Ovary (tissue), 9 donors: Measurements from ENCODE around the gene GBF1. TPM values are rescaled to one million over a fixed set of nuclear protein-coding genes. Genes with fewer than 3 reads are reported as not detected.

ENCODE experiments used
- DNase-seq, 5 donors: peaks; one replicate each; pipeline ENCODE4 v3.0.0-alpha.2; 2019 to 2020
- H3K27ac ChIP-seq, 2 donors: fragments of 200-600 bp; one replicate each; pipeline versions ENCODE4 v1.5.1 to v1.8.0; 2019 to 2022
- H3K27me3 ChIP-seq: fragments of 200-600 bp; one replicate; pipeline ENCODE4 v1.8.0; 2022
- H3K36me3 ChIP-seq: fragments of 200-600 bp; sonication (generic); one replicate; pipeline ENCODE4 v1.5.1; 2019
- H3K4me1 ChIP-seq: one replicate; pipeline ENCODE4 v1.8.1; 2013; ENCODE audit warnings: mild to moderate bottlenecking, moderate library complexity; ENCODE audit not compliant: insufficient read depth
- H3K4me3 ChIP-seq: fragments of 200-600 bp; sonication (generic); one replicate; pipeline ENCODE4 v1.5.1; 2017
- H3K9me3 ChIP-seq, 2 donors: fragments of 200-600 bp in 1 of 2; sonication (generic) in 1 of 2; one replicate each; pipeline versions ENCODE4 v1.5.1 to v1.8.1; 2013 to 2019; ENCODE audit warnings: mild to moderate bottlenecking in 1 of 2, moderate library complexity in 1 of 2
- EP300 ChIP-seq: sonication (generic); formaldehyde crosslinking; IDR thresholded peaks from one replicate; pipeline ENCODE4 v1.6.1; 2017; ENCODE audit warnings: antibody characterized with exemption
- POLR2A ChIP-seq: fragments of 450-650 bp; IDR thresholded peaks from one replicate; pipeline ENCODE4 v1.6.1; 2017; ENCODE audit warnings: antibody characterized with exemption, mild to moderate bottlenecking, moderate library complexity
- whole genome bisulfite sequencing, 3 donors: extraction: QIAGEN DNeasy Blood & Tissue Kit in 1 of 3; methylation state at CpG; one replicate each; pipeline versions ENCODE4 v1.1.5 to v1.1.7; 2013 to 2017; 5-methylcytosine and 5-hydroxymethylcytosine counted together
- intact Hi-C, 4 donors: fragments of 100-400 bp; cut with DNase I; formaldehyde crosslinking; loops; one replicate each; pipeline versions ENCODE4 v1.11.0 to v1.15.1; 2022 to 2023
- polyA plus RNA-seq, 2 donors: library from polyadenylated mRNA; stranded (reverse); fragments of 200-250 nt in 1 of 2; fragments of 350-450 nt in 1 of 2; fragmentation: Illumina TruSeq in 1 of 2; extraction: RNeasy Lipid Tissue Mini Kit (QIAGEN cat#74804) in 1 of 2; gene quantifications; one replicate each; pipeline ENCODE4 v1.2.3, GENCODE V29; 2013 to 2014
- total RNA-seq, 7 donors: library from RNA; depleted of rRNA in 2 of 7; stranded (reverse); fragments of >200 nt in 2 of 7; fragmentation: NEBNext Ultra II Directional in 3 of 7; extraction: Animal tissue kit (Norgen Biotek cat#: 25700) in 3 of 7; gene quantifications; one replicate each; pipeline versions ENCODE4 v1.1.0 to v1.2.4, GENCODE V29; 2016 to 2023
- TF ChIP-seq, protein P1 (sequence below), 3 donors: fragments of 450-650 bp in 2 of 3; fragments of 200-600 bp in 1 of 3; IDR thresholded peaks; one replicate each; pipeline versions ENCODE4 v1.5.1 to v1.8.0; 2016 to 2022; ENCODE audit warnings: antibody characterized with exemption in 3 of 3, mild to moderate bottlenecking in 1 of 3
- donor health status: DM: no; HTN: no; CAD: no; lungs with moderate emphysema.
- donor health status: DM: no; HTN: no; CAD: no.
- donor health status: Bipolar disorder and iron deficiency.
- donor health status: DM: yes; HTN: yes; CAD: no.
- donor health status: DM: no; HTN: no; CAD: no.
- donor health status: DM: yes; HTN: yes; CAD: no.

The GBF1 gene
- total and polyA plus RNA-seq, 9 donors: 13.2 to 43.2 (median 34.4) TPM

DNA sequence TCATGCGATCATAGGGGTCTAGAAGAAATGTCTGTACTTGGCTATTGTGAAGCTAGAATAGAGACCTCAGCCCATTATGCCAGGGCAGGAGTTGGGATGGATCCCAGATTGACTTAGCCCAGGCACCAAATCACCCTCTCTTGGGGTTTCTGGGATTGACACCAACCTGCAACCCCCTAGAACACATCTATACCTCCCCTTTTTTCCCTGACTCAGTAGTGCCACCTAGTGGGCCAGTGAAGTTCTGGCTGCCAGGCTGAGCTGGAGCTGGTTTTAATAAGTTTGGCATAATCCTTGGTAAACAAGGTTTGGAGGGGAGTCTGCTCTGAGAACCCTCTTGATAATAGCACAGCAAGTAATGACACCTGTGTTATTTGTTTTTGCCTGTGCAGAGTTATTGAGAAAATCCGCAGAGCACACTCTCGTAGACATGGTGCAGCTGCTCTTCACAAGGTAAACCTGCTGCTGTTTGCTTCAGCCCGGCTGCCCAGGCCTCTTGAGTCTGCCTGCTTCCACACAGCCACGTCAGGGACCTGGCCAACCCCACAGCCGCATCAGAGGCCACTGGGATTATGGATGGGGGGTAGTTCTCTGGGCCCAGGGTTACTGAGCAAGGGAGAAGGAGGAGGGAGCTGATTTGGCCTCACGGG lies 106.9 kb downstream of the GBF1 start:
- Histone ChIP-seq H3K27ac (no peak overlapping the region), H3K27me3 (no peaks in the 10 kb centered on the region), H3K4me1 (no peaks in the 10 kb centered on the region), H3K9me3 (no peaks in the 10 kb centered on the region), H3K36me3 (no peaks in the 10 kb centered on the region), H3K4me3 (no peak overlapping the region)
- TF ChIP-seq, protein P1, sequence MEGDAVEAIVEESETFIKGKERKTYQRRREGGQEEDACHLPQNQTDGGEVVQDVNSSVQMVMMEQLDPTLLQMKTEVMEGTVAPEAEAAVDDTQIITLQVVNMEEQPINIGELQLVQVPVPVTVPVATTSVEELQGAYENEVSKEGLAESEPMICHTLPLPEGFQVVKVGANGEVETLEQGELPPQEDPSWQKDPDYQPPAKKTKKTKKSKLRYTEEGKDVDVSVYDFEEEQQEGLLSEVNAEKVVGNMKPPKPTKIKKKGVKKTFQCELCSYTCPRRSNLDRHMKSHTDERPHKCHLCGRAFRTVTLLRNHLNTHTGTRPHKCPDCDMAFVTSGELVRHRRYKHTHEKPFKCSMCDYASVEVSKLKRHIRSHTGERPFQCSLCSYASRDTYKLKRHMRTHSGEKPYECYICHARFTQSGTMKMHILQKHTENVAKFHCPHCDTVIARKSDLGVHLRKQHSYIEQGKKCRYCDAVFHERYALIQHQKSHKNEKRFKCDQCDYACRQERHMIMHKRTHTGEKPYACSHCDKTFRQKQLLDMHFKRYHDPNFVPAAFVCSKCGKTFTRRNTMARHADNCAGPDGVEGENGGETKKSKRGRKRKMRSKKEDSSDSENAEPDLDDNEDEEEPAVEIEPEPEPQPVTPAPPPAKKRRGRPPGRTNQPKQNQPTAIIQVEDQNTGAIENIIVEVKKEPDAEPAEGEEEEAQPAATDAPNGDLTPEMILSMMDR (IDR thresholded peaks at IDR 0.05): peak; percentile 63 to 67 (median 63)
- TF ChIP-seq EP300: no peak
- TF ChIP-seq POLR2A: no peak
- intact Hi-C loops: loop anchor here (2.0 to 5.0 kb wide), 2 partner anchors 120 to 123 kb away; no protein-coding TSS in a partner anchor
- WGBS, 3 donors: 73 to 79% (median 74%) methylated on average over 7 of the region's 7 CpGs
- peak; percentile 42 to 64 (median 52) for DNase-seq

DNA sequence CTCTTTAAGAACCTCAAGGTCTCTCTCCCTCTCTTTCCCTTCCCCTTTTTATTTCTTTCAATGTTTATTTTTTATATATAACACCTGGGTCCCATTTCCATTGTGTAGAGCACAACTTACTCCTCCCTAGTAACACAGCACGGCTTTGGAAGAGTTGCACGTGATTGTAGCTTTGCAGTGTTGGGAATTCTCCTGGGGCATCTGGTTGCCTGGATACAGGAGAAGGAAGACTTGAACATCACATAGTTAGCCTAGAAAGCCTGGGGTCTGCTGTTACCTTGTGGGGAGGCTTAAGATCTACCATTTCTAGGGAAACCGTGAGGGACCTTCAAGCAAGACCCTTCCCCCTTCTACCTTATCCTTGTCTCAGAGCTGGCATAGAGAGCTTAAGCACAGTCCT lies 109.1 kb downstream of the GBF1 start:
- Histone ChIP-seq H3K27me3 (no peaks in the 10 kb centered on the region), H3K4me3 (no peak overlapping the region), H3K27ac (no peak overlapping the region), H3K9me3 (no peaks in the 10 kb centered on the region), H3K4me1 (no peaks in the 10 kb centered on the region), H3K36me3 (no peaks in the 10 kb centered on the region)
- WGBS, 3 donors: 82 to 94% (median 90%) methylated on average over 3 of the region's 3 CpGs
- DNase-seq: no peak
- TF ChIP-seq, protein P1 (IDR thresholded peaks at IDR 0.05): no peak
- TF ChIP-seq POLR2A (no peak), EP300 (no peak)
- intact Hi-C loops: loop anchor here in 2 of 4 donors (5.0 kb wide), 1 partner anchor 122 kb away; no protein-coding TSS in a partner anchor

DNA sequence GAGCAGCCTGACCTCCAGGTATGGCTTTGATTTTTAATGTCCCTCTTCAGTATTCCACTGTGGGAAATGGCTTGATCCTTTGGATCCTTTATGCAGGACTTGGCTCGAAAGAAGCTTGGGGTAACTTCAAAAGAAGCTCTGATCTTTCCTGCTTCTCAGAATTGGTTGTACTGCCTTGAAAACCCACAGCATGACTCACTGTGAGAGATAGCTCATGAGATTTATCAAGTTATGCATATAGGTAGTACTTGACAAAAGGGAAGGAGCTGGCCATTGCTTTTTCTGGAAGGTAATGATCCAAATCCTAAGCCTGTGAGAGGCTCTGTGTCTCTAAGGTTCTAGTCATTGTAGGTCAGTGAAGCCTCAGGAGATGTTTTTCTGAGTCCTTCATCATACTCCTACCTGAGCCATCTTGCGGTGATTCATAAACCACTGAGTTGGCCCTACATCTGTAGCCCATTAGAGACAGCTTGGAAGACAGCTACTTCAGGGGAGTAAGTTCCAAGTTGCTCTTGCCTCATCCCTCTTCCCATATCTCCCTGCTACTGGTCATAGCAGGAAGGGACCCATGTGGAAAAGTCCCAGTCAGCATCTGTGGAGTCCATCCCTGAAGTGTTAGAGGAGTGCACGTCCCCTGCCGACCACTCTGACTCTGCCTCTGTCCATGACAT lies 113.5 kb downstream of the GBF1 start:
- no peaks in the 10 kb centered on the region for H3K36me3 ChIP-seq
- 89 to 94% (median 92%) methylated on average over 4 of the region's 4 CpGs for WGBS, 3 donors

DNA sequence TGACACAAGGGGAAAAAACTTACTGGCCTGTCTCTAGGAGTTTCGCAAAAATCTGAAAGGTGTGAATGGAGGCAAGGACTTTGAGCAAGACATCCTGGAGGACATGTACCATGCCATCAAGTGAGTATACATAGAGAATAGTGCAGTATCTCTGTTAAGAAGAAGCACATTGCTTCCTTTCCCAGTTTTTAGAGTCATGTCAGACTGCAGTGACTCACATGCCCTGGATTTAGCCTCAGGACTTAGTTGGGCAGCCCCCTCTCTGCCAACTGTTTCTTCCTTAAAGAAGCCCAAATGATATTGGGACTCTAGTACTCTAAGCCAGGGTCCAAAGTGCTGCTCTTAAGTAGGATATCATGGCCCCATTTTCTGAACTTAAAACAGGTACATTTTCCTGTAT lies 122.1 kb downstream of the GBF1 start:
- DNase-seq: no peak
- H3K27ac ChIP-seq: no peak overlapping the region
- TF ChIP-seq EP300: no peak
- no peak for TF ChIP-seq POLR2A
- TF ChIP-seq, protein P1 (IDR thresholded peaks at IDR 0.05): no peak

More for the DNA sequence above, 113.5 kb downstream of the GBF1 start:
- Histone ChIP-seq H3K4me1 (no peaks in the 10 kb centered on the region), H3K4me3 (no peak overlapping the region), H3K9me3 (no peaks in the 10 kb centered on the region), H3K27me3 (no peaks in the 10 kb centered on the region), H3K27ac (no peak overlapping the region)
- TF ChIP-seq EP300: no peak
- no peak for TF ChIP-seq POLR2A
- TF ChIP-seq, protein P1 (IDR thresholded peaks at IDR 0.05): no peak
- DNase-seq: no peak
- intact Hi-C loops: no loop called here

More for the DNA sequence above, 122.1 kb downstream of the GBF1 start:
- Histone ChIP-seq H3K4me3 (no peak overlapping the region), H3K27me3 (no peaks in the 10 kb centered on the region), H3K36me3 (no peaks in the 10 kb centered on the region), H3K9me3 (no peaks in the 10 kb centered on the region), H3K4me1 (no peaks in the 10 kb centered on the region)
- 86 to 100% (median 98%) methylated on average over 1 of the region's 1 CpG for WGBS, 3 donors
- intact Hi-C loops: no loop called here
